Activated B cell treated with CpG ODN at 0.5 μM for 24 hours (primary cell): ENCODE data around the gene CPAMD8. TPM values are rescaled to one million over a fixed set of nuclear protein-coding genes. Genes with fewer than 3 reads are reported as not detected.

Source experiments
- ATAC-seq: fragments of 200-7000 bp; cut with Tn5 transposase; one replicate; pipeline ENCODE4 v1.10.0; 2021; ENCODE audit warnings: low read depth, mild to moderate bottlenecking, moderate library complexity
- CTCF ChIA-PET: fragments of 350-600 bp; sonication (Branson Sonifier 250); formaldehyde crosslinking; loops from one replicate; lab custom pipeline; 2021; ENCODE audit warnings: antibody characterized with exemption; lab: Charles Lee
- POLR2A ChIA-PET: fragments of 350-600 bp; sonication (Branson Sonifier 250); formaldehyde crosslinking; loops from one replicate; lab custom pipeline; 2021; ENCODE audit warnings: antibody characterized with exemption; lab: Charles Lee
- DNase-seq: peaks from one replicate; pipeline ENCODE4 v3.0.0; 2022
- H3K27ac Mint-ChIP-seq: one replicate; pipeline ENCODE4 v1.8.0; 2020; ENCODE audit warnings: mixed read lengths
- H3K27me3 Mint-ChIP-seq: one replicate; pipeline ENCODE4 v1.8.0; 2021; ENCODE audit warnings: mixed read lengths
- H3K36me3 Mint-ChIP-seq: one replicate; pipeline ENCODE4 v1.8.0; 2021; ENCODE audit warnings: low read depth, mixed read lengths
- H3K4me1 Mint-ChIP-seq: one replicate; pipeline ENCODE4 v1.8.0; 2021; ENCODE audit warnings: mixed read lengths
- H3K4me3 Mint-ChIP-seq: one replicate; pipeline ENCODE4 v1.8.0; 2020; ENCODE audit warnings: mild to moderate bottlenecking, mixed read lengths
- H3K9me3 Mint-ChIP-seq: one replicate; pipeline ENCODE4 v1.8.0; 2020; ENCODE audit warnings: mixed read lengths
- intact Hi-C: fragments of 100-400 bp; cut with micrococcal nuclease; formaldehyde crosslinking; loops from one replicate; pipeline ENCODE4 v1.15.1; 2024
- total RNA-seq: library from RNA; stranded (reverse); gene quantifications from 2 replicates; pipeline ENCODE4 v1.2.3, GENCODE V29; 2022
- TF ChIP-seq, protein P1 (sequence below): fragments of 200-600 bp; IDR thresholded peaks from one replicate; pipeline ENCODE4 v1.8.0; 2022; ENCODE audit warnings: antibody characterized with exemption, mild to moderate bottlenecking

CPAMD8 gene
- total RNA-seq, 1 donor from 2014 or later = 1.8 TPM

DNA sequence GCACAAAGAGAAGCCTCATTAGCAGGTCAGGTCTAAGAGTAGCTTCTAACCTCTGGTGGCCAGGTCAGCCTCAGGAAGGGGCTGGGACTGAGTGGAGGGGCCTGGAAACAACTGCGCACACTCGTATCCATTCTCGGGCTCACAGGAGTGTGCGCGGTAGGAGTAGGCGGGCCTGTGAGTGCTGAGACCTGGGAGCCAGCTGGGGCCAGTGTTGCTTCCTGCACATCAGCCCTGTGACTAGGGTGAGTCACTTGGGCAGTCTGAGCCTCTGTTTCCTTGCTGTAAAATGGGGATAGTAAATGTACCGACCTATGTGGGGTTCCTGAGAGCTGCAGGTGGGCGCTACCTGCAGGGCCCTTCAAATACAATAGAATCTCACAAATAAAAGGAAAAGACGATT is 170.5 kb downstream of the CPAMD8 start:
- intact Hi-C loops = no loop called here
- TF ChIP-seq, protein P1, sequence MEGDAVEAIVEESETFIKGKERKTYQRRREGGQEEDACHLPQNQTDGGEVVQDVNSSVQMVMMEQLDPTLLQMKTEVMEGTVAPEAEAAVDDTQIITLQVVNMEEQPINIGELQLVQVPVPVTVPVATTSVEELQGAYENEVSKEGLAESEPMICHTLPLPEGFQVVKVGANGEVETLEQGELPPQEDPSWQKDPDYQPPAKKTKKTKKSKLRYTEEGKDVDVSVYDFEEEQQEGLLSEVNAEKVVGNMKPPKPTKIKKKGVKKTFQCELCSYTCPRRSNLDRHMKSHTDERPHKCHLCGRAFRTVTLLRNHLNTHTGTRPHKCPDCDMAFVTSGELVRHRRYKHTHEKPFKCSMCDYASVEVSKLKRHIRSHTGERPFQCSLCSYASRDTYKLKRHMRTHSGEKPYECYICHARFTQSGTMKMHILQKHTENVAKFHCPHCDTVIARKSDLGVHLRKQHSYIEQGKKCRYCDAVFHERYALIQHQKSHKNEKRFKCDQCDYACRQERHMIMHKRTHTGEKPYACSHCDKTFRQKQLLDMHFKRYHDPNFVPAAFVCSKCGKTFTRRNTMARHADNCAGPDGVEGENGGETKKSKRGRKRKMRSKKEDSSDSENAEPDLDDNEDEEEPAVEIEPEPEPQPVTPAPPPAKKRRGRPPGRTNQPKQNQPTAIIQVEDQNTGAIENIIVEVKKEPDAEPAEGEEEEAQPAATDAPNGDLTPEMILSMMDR = no peak
- DNase-seq = no peak
- no peak for ATAC-seq
- H3K4me1 Mint-ChIP-seq = peaks cover 2% of the 10 kb centered on the region
- ChIA-PET POLR2A (interaction anchor here (0.6 kb wide), 1 partner anchor 38 kb away, joined by 7 read pairs; no protein-coding TSS in a partner anchor), CTCF (interaction anchor here (0.6 kb wide), 1 partner anchor 91 kb away, joined by 3 read pairs; no protein-coding TSS in a partner anchor)
- no peaks in the 10 kb centered on the region for H3K27me3 Mint-ChIP-seq
- no peak overlapping the region for H3K27ac Mint-ChIP-seq
- no peaks in the 10 kb centered on the region for H3K9me3 Mint-ChIP-seq
- H3K4me3 Mint-ChIP-seq = no peak overlapping the region
- H3K36me3 Mint-ChIP-seq = peaks cover 68% of the 10 kb centered on the region

GRCh38 chr19:16853066-16853465 is 173.5 kb downstream of the CPAMD8 start:
- H3K36me3 Mint-ChIP-seq = peaks cover 78% of the 10 kb centered on the region
- no peaks in the 10 kb centered on the region for H3K9me3 Mint-ChIP-seq
- intact Hi-C loops = no loop called here
- ATAC-seq = no peak
- H3K27ac Mint-ChIP-seq = no peak overlapping the region
- peaks cover 5% of the 10 kb centered on the region for H3K4me1 Mint-ChIP-seq
- ChIA-PET POLR2A (no interaction called here), CTCF (no interaction called here)
- no peak overlapping the region for H3K4me3 Mint-ChIP-seq
- DNase-seq = no peak
- TF ChIP-seq, protein P1 = no peak
- no peaks in the 10 kb centered on the region for H3K27me3 Mint-ChIP-seq

- CTCF ChIA-PET = no interaction called here
- Mint-ChIP-seq H3K27ac (no peak overlapping the region), H3K4me3 (no peak overlapping the region), H3K36me3 (peaks cover 85% of the 10 kb centered on the region), H3K9me3 (no peaks in the 10 kb centered on the region), H3K27me3 (no peaks in the 10 kb centered on the region), H3K4me1 (peaks cover 5% of the 10 kb centered on the region)
- DNase-seq (no peak), ATAC-seq (no peak)
- POLR2A ChIA-PET = no interaction called here
- TF ChIP-seq, protein P1 = no peak
- intact Hi-C loops = no loop called here
These were observed 175.4 kb downstream of the CPAMD8 start for GRCh38 chr19:16851031-16851712.

GRCh38 chr19:16850133-16850532 is 176.5 kb downstream of the CPAMD8 start:
- Mint-ChIP-seq H3K27ac (no peak overlapping the region), H3K9me3 (no peaks in the 10 kb centered on the region), H3K27me3 (no peaks in the 10 kb centered on the region), H3K36me3 (peaks cover 89% of the 10 kb centered on the region), H3K4me1 (peaks cover 5% of the 10 kb centered on the region), H3K4me3 (no peak overlapping the region)
- no peak for DNase-seq
- TF ChIP-seq, protein P1 = no peak
- ChIA-PET POLR2A (no interaction called here), CTCF (no interaction called here)
- intact Hi-C loops = no loop called here
- ATAC-seq = no peak

GRCh38 chr19:16849168-16849567 is 177.4 kb downstream of the CPAMD8 start:
- no peak overlapping the region for H3K4me3 Mint-ChIP-seq
- no peak overlapping the region for H3K27ac Mint-ChIP-seq
- peaks cover 9% of the 10 kb centered on the region for H3K4me1 Mint-ChIP-seq
- no peaks in the 10 kb centered on the region for H3K27me3 Mint-ChIP-seq
- ChIA-PET CTCF (no interaction called here), POLR2A (no interaction called here)
- peaks cover 89% of the 10 kb centered on the region for H3K36me3 Mint-ChIP-seq
- no peaks in the 10 kb centered on the region for H3K9me3 Mint-ChIP-seq
- ATAC-seq (no peak), DNase-seq (no peak)
- TF ChIP-seq, protein P1 = no peak
- intact Hi-C loops = no loop called here
